Measurements from ENCODE around the gene SLC23A2. TPM values are rescaled to one million over a fixed set of nuclear protein-coding genes. Genes with fewer than 3 reads are reported as not detected.

The SLC23A2 gene
- polyA plus RNA-seq, 1 donor from 2014 or later, result 38.3 TPM

GRCh38 chr20:4821590-4821989 lies 179.7 kb downstream of the SLC23A2 start:
- H3K4me2 ChIP-seq (ENCODE audit: low read length), result no peak overlapping the region
- H3K4me3 ChIP-seq (ENCODE audit: low read length), result peak overlapping the region; percentile 95
- H3K79me2 ChIP-seq (replicated peaks; ENCODE audit: insufficient read depth, low read length), result peaks cover 6% of the 10 kb centered on the region
- no peak overlapping the region for H3K27ac ChIP-seq (ENCODE audit: low read length)
- H3K9me2 ChIP-seq (ENCODE audit: insufficient read depth, low read length), result no peaks in the 10 kb centered on the region
- H3K9me3 ChIP-seq (ENCODE audit: low read length), result no peaks in the 10 kb centered on the region
- no peaks in the 10 kb centered on the region for H4K20me1 ChIP-seq (ENCODE audit: insufficient read depth)
- no peaks in the 10 kb centered on the region for H3K27me3 ChIP-seq (ENCODE audit: insufficient read depth, low read depth, low read length)
- H2AFZ ChIP-seq (ENCODE audit: low read depth, low read length), result no peak overlapping the region
- no peak overlapping the region for H3K9ac ChIP-seq (ENCODE audit: low read length)
- TF ChIP-seq REST (IDR thresholded peaks at IDR 0.05; ENCODE audit: borderline replicate concordance) (no peak), TAF1 (IDR thresholded peaks at IDR 0.05; ENCODE audit: low read depth) (no peak), EZH2 (IDR thresholded peaks at IDR 0.05; ENCODE audit: borderline replicate concordance, insufficient read depth, low read length, poor library complexity, severe bottlenecking) (no peak), SMC3 (conservative IDR thresholded peaks at IDR 0.05; ENCODE audit: poor library complexity) (no peak), POLR2AphosphoS5 (IDR thresholded peaks at IDR 0.05) (no peak), EP300 (conservative IDR thresholded peaks at IDR 0.05; ENCODE audit: poor library complexity, severe bottlenecking) (no peak), RAD21 (conservative IDR thresholded peaks at IDR 0.05) (no peak), MXI1 (conservative IDR thresholded peaks at IDR 0.05; ENCODE audit: poor library complexity, severe bottlenecking) (no peak), CTCF (IDR thresholded peaks at IDR 0.05; ENCODE audit: poor library complexity, severe bottlenecking) (no peak)
- H3K36me3 ChIP-seq (ENCODE audit: insufficient read depth, low read length), result no peaks in the 10 kb centered on the region
- no peaks in the 10 kb centered on the region for H3F3A ChIP-seq (ENCODE audit: insufficient read depth, low read length, poor library complexity, severe bottlenecking)

GRCh38 chr20:4820806-4821518 lies 180.3 kb downstream of the SLC23A2 start:
- Histone ChIP-seq H3F3A (ENCODE audit: insufficient read depth, low read length, poor library complexity, severe bottlenecking) (no peaks in the 10 kb centered on the region), H3K27ac (ENCODE audit: low read length) (no peak overlapping the region), H3K9me3 (ENCODE audit: low read length) (no peaks in the 10 kb centered on the region), H2AFZ (ENCODE audit: low read depth, low read length) (no peak overlapping the region), H3K36me3 (ENCODE audit: insufficient read depth, low read length) (no peaks in the 10 kb centered on the region), H4K20me1 (ENCODE audit: insufficient read depth) (no peaks in the 10 kb centered on the region), H3K79me2 (replicated peaks; ENCODE audit: insufficient read depth, low read length) (peaks cover 6% of the 10 kb centered on the region), H3K9ac (ENCODE audit: low read length) (no peak overlapping the region), H3K9me2 (ENCODE audit: insufficient read depth, low read length) (no peaks in the 10 kb centered on the region), H3K4me3 (ENCODE audit: low read length) (no peak overlapping the region), H3K27me3 (ENCODE audit: insufficient read depth, low read depth, low read length) (no peaks in the 10 kb centered on the region), H3K4me2 (ENCODE audit: low read length) (no peak overlapping the region)
- TF ChIP-seq SMC3 (conservative IDR thresholded peaks at IDR 0.05; ENCODE audit: poor library complexity), result no peak

All from neural cell (in vitro differentiated cells).